ENCODE measurements around the gene TMEM229B. TPM values are rescaled to one million over a fixed set of nuclear protein-coding genes. Genes with fewer than 3 reads are reported as not detected.

Gene TMEM229B
- total and polyA plus RNA-seq, 3 experiments from 2014 or later = 3.2 to 34.4 (median 4.4) TPM

DNA sequence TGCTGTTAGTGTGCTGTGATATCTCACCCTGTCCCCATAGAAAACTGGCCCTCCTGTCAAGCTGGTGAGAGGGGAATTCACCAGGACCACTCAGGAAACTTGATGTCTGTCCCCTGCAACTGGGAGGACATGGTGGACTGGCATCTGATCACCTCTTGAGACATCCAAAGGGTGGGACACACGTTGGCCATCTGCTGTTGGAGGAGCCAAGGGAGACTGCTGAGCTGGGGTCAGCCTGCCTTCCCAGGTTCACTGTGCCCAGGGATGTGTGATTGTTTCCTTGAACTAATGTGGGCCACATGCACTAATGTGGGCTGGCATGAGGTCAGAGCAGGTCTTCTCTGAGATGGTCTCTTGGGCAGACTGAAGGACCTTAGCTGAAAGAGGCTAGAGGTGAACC lies 16.7 kb upstream of the TMEM229B start:
- H3K4me3 ChIP-seq (ENCODE audit: low read length) = no peak overlapping the region
- no peak overlapping the region for H3K27ac ChIP-seq (ENCODE audit: low read depth, low read length)
- Mint-ChIP-seq H3K36me3 (peaks cover 3 to 12% (median 4%) of the 10 kb centered on the region in 3 donors), H3K9me3 (no peaks in the 10 kb centered on the region), H3K4me3 (no peak overlapping the region), H3K27me3 (no peaks in the 10 kb centered on the region), H3K4me1 (peaks cover 0 to 6% (median 0%) of the 10 kb centered on the region in 3 donors), H3K27ac (peak overlapping the region in 1 of 8 donors; percentile 9)
- CTCF ChIA-PET = no interaction called here
- no peak for DNase-seq
- POLR2A ChIA-PET = no interaction called here
- no peaks in the 10 kb centered on the region for H3K9me3 ChIP-seq (ENCODE audit: low read length)
- no peaks in the 10 kb centered on the region for H3K4me1 ChIP-seq (ENCODE audit: insufficient read depth, low read length)
- no peaks in the 10 kb centered on the region for H3K27me3 ChIP-seq (ENCODE audit: insufficient read depth, low read length, poor library complexity, severe bottlenecking)
- no peaks in the 10 kb centered on the region for H3K36me3 ChIP-seq (ENCODE audit: insufficient read depth, low read length)

DNA sequence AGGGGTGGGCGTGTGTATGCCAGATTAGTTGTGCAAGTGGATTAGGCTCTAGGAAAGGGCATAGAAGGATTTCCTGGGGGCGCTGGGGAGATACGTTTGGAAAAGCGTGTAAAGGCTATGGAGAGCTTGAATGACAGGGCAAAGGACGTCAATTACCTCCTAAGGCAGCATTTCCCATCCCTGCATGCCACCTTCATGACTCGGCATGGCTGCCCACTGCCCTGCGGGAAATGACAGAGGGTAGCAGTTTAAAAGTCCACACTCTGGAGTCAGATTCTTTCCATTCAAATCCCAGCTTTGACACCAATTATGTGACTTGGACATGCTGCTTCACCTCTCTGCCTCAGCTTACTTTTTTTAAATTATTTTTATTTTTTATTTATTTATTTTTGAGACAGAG lies 14.8 kb upstream of the TMEM229B start:
- Mint-ChIP-seq H3K36me3 (peaks cover 2 to 12% (median 3%) of the 10 kb centered on the region in 3 donors), H3K4me3 (no peak overlapping the region), H3K9me3 (no peaks in the 10 kb centered on the region), H3K27me3 (no peaks in the 10 kb centered on the region), H3K4me1 (peaks cover 0 to under 1% (median 0%) of the 10 kb centered on the region in 3 donors), H3K27ac (no peak overlapping the region)
- no peaks in the 10 kb centered on the region for H3K9me3 ChIP-seq (ENCODE audit: low read length)
- no peaks in the 10 kb centered on the region for H3K27me3 ChIP-seq (ENCODE audit: insufficient read depth, low read length, poor library complexity, severe bottlenecking)
- no peak for DNase-seq
- no peaks in the 10 kb centered on the region for H3K36me3 ChIP-seq (ENCODE audit: insufficient read depth, low read length)
- CTCF ChIA-PET = interaction anchor here (1.3 kb wide), 2 partner anchors 11 to 76 kb away, joined by 3 read pairs; no protein-coding TSS in a partner anchor
- H3K4me3 ChIP-seq (ENCODE audit: low read length) = no peak overlapping the region
- POLR2A ChIA-PET = no interaction called here
- no peak overlapping the region for H3K27ac ChIP-seq (ENCODE audit: low read depth, low read length)
- H3K4me1 ChIP-seq (ENCODE audit: insufficient read depth, low read length) = no peaks in the 10 kb centered on the region

DNA sequence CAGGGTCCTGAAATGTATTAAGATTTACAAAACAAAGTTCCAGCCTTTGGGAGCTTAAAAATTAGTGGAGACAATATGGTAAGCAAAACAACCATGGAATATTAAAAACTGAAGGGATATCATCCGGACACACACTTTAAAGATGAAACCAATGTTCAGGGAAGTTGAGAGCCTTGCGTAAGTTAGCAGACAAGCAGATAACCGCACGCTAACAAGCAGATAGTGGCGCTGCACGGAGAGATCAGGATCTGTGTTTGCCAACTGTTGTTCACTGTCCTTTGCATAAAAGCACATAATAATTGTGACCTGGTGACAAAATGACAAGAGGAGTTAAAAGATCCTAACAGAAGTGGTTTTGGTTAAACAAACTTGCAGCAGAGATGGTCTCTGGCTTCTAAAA lies 14.3 kb upstream of the TMEM229B start:
- H3K36me3 ChIP-seq (ENCODE audit: insufficient read depth, low read length) = no peaks in the 10 kb centered on the region
- H3K36me3 Mint-ChIP-seq = peaks cover 0 to 12% (median 3%) of the 10 kb centered on the region in 3 donors
- H3K27me3 ChIP-seq (ENCODE audit: insufficient read depth, low read length, poor library complexity, severe bottlenecking) = no peaks in the 10 kb centered on the region
- H3K27ac Mint-ChIP-seq = no peak overlapping the region
- ChIA-PET CTCF (interaction anchor here (1.3 kb wide), 2 partner anchors 11 to 76 kb away, joined by 3 read pairs; no protein-coding TSS in a partner anchor), POLR2A (no interaction called here)
- DNase-seq = no peak
- H3K4me1 ChIP-seq (ENCODE audit: insufficient read depth, low read length) = no peaks in the 10 kb centered on the region
- H3K4me3 ChIP-seq (ENCODE audit: low read length) = no peak overlapping the region
- H3K4me3 Mint-ChIP-seq = no peak overlapping the region
- no peaks in the 10 kb centered on the region for H3K9me3 ChIP-seq (ENCODE audit: low read length)
- no peak overlapping the region for H3K27ac ChIP-seq (ENCODE audit: low read depth, low read length)
- H3K4me1 Mint-ChIP-seq = peaks cover 0 to 5% (median 4%) of the 10 kb centered on the region in 3 donors
- H3K27me3 Mint-ChIP-seq = no peaks in the 10 kb centered on the region
- H3K9me3 Mint-ChIP-seq = no peaks in the 10 kb centered on the region

DNA sequence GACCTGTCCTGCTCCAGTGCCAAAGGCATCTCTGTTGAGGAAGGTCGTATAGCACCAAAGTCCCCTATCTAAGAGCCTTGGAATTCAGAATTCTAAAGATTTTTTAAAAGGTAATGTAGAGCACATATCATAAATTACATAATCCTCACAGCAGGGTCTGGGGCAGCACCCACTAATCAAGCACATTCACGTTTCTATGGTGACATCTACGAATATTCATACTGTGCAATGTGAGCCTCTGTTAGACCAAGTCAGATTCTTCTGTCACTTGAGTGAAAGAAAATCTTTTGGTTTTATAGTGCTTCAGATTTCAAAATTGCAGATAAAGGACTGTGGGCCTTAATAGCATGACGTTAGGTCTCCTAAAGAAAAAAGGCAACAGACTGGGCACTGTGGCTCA lies 13.1 kb upstream of the TMEM229B start:
- Histone ChIP-seq H3K27me3 (ENCODE audit: insufficient read depth, low read length, poor library complexity, severe bottlenecking) (no peaks in the 10 kb centered on the region), H3K4me1 (ENCODE audit: insufficient read depth, low read length) (no peaks in the 10 kb centered on the region), H3K27ac (ENCODE audit: low read depth, low read length) (no peak overlapping the region), H3K4me3 (ENCODE audit: low read length) (no peak overlapping the region), H3K36me3 (ENCODE audit: insufficient read depth, low read length) (no peaks in the 10 kb centered on the region), H3K9me3 (ENCODE audit: low read length) (no peaks in the 10 kb centered on the region)
- ChIA-PET CTCF (no interaction called here), POLR2A (no interaction called here)
- H3K27me3 Mint-ChIP-seq = no peaks in the 10 kb centered on the region
- H3K4me1 Mint-ChIP-seq = peaks cover 0 to 12% (median 8%) of the 10 kb centered on the region in 3 donors
- no peak overlapping the region for H3K4me3 Mint-ChIP-seq
- no peak for DNase-seq
- peaks cover 0 to 12% (median 3%) of the 10 kb centered on the region in 3 donors for H3K36me3 Mint-ChIP-seq
- H3K27ac Mint-ChIP-seq = no peak overlapping the region
- no peaks in the 10 kb centered on the region for H3K9me3 Mint-ChIP-seq

DNA sequence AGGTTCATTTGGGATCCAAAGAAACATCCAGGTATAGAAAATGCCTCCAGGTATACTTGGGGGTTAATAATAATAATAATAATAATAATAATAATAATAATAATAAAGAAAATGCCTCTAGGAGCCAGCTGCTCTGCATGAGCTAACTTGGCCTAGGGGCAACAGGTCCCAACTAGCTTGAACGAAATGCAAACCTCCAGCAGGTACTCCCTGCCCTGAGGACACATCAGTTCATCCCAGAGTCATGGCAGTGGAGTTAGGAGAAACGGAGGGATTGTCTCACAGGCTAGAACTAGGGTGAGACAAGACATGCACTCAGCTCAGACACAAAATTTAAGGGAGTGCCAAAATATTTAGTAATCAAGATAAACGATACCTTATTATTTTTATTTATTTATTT lies 12.5 kb upstream of the TMEM229B start:
- CTCF ChIA-PET = interaction anchor here (2.3 kb wide), 1 partner anchor 12 kb away, joined by 8 read pairs; no protein-coding TSS in a partner anchor
- H3K9me3 Mint-ChIP-seq = no peaks in the 10 kb centered on the region
- POLR2A ChIA-PET = no interaction called here

DNA sequence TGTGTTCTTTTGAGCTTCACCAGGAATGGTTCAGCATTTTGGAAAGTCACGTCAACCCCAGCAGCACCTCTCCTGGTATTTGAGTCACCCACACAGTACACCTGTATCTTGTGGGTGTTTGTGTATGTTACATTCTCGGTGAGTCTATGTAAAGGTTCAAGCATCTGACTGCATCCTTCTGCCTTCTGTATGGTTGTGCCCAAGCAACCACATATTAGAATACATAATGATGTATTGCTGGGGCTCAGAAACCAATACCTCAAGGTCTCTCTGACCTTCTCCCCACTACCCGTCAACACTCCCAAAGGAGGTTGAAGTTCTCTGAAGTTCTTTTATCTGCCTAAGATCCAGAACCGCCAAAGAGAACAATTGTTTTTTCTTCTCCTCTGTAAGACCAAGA lies 9.2 kb upstream of the TMEM229B start:
- POLR2A ChIA-PET = no interaction called here
- no peak overlapping the region for H3K4me3 Mint-ChIP-seq

More for the DNA sequence above, 12.5 kb upstream of the TMEM229B start:
- Histone ChIP-seq H3K36me3 (ENCODE audit: insufficient read depth, low read length) (no peaks in the 10 kb centered on the region), H3K9me3 (ENCODE audit: low read length) (no peaks in the 10 kb centered on the region), H3K27me3 (ENCODE audit: insufficient read depth, low read length, poor library complexity, severe bottlenecking) (no peaks in the 10 kb centered on the region), H3K27ac (ENCODE audit: low read depth, low read length) (no peak overlapping the region), H3K4me3 (ENCODE audit: low read length) (no peak overlapping the region), H3K4me1 (ENCODE audit: insufficient read depth, low read length) (no peaks in the 10 kb centered on the region)
- Mint-ChIP-seq H3K27me3 (no peaks in the 10 kb centered on the region), H3K4me3 (no peak overlapping the region), H3K27ac (no peak overlapping the region), H3K4me1 (peaks cover 0 to 12% (median 8%) of the 10 kb centered on the region in 3 donors), H3K36me3 (peaks cover 0 to 10% (median 3%) of the 10 kb centered on the region in 3 donors)
- no peak for DNase-seq

DNA sequence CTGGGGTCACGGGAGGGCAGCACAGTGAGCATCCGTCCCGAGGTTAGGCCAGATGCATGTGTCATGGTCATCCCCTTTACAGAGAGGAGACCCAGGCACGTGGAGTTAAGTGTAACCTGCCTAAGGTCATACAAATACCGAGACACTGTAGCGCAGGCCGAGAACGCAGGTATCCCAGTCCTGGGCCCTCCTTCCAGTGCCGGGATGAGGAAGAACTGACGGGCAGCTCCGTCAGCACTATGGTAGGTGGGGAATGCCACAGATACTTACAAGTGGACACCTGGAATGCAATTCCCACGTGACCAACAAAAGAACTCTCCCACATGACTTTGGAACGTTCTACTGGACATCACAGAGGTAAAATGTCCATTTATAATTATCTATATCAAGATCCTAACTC lies 8.7 kb upstream of the TMEM229B start:
- Histone ChIP-seq H3K27ac (ENCODE audit: low read depth, low read length) (no peak overlapping the region), H3K27me3 (ENCODE audit: insufficient read depth, low read length, poor library complexity, severe bottlenecking) (no peaks in the 10 kb centered on the region), H3K9me3 (ENCODE audit: low read length) (no peaks in the 10 kb centered on the region), H3K4me1 (ENCODE audit: insufficient read depth, low read length) (no peaks in the 10 kb centered on the region), H3K4me3 (ENCODE audit: low read length) (no peak overlapping the region), H3K36me3 (ENCODE audit: insufficient read depth, low read length) (no peaks in the 10 kb centered on the region)
- no peak overlapping the region for H3K4me3 Mint-ChIP-seq
- no peaks in the 10 kb centered on the region for H3K27me3 Mint-ChIP-seq
- H3K9me3 Mint-ChIP-seq = peaks cover 6 to 12% (median 10%) of the 10 kb centered on the region in 5 donors
- POLR2A ChIA-PET = no interaction called here
- CTCF ChIA-PET = no interaction called here
- DNase-seq = no peak
- H3K36me3 Mint-ChIP-seq = peaks cover 0 to 16% (median 2%) of the 10 kb centered on the region in 3 donors
- H3K4me1 Mint-ChIP-seq = peaks cover 0 to 12% (median 8%) of the 10 kb centered on the region in 3 donors
- H3K27ac Mint-ChIP-seq = no peak overlapping the region

More for the DNA sequence above, 9.2 kb upstream of the TMEM229B start:
- Mint-ChIP-seq H3K27ac (peak overlapping the region in 2 of 8 donors; percentile 1 to 33), H3K36me3 (peaks cover under 1 to 13% (median 2%) of the 10 kb centered on the region in 3 donors), H3K4me1 (peaks cover 0 to 12% (median 8%) of the 10 kb centered on the region in 3 donors), H3K9me3 (peaks cover 3 to 10% (median 7%) of the 10 kb centered on the region in 5 donors), H3K27me3 (no peaks in the 10 kb centered on the region)
- no peaks in the 10 kb centered on the region for H3K9me3 ChIP-seq (ENCODE audit: low read length)
- H3K27ac ChIP-seq (ENCODE audit: low read depth, low read length) = no peak overlapping the region
- H3K4me3 ChIP-seq (ENCODE audit: low read length) = no peak overlapping the region
- H3K36me3 ChIP-seq (ENCODE audit: insufficient read depth, low read length) = no peaks in the 10 kb centered on the region
- no peaks in the 10 kb centered on the region for H3K27me3 ChIP-seq (ENCODE audit: insufficient read depth, low read length, poor library complexity, severe bottlenecking)
- no peaks in the 10 kb centered on the region for H3K4me1 ChIP-seq (ENCODE audit: insufficient read depth, low read length)
- no peak for DNase-seq
- CTCF ChIA-PET = no interaction called here

DNA sequence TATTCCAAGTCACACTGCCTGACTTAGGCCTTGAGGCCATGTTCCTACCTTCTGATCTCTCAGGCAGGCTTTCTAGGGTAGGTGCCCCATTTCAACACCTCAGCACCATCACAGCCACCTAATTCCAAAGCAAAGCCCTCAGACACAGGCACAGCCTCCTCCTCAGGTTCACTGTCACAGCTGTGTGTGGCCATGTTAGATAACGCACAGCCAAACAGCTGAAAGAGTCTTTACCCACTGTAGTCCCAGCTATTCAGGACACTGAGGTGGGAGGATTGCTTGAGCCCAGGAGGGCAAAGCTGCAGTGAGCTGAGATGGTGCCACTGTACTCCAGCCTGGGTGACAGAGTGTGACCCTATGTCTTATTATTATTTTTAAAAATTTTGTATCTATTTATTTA lies 7.3 kb upstream of the TMEM229B start:
- POLR2A ChIA-PET = no interaction called here
- no peak overlapping the region for H3K4me3 Mint-ChIP-seq
- peaks cover under 1 to 18% (median 13%) of the 10 kb centered on the region in 3 donors for H3K4me1 Mint-ChIP-seq
- H3K36me3 Mint-ChIP-seq = peaks cover 0 to 16% (median 2%) of the 10 kb centered on the region in 3 donors
- H3K27ac Mint-ChIP-seq = no peak overlapping the region
- Histone ChIP-seq H3K4me1 (ENCODE audit: insufficient read depth, low read length) (no peaks in the 10 kb centered on the region), H3K36me3 (ENCODE audit: insufficient read depth, low read length) (no peaks in the 10 kb centered on the region), H3K27me3 (ENCODE audit: insufficient read depth, low read length, poor library complexity, severe bottlenecking) (no peaks in the 10 kb centered on the region), H3K4me3 (ENCODE audit: low read length) (no peak overlapping the region), H3K9me3 (ENCODE audit: low read length) (no peaks in the 10 kb centered on the region), H3K27ac (ENCODE audit: low read depth, low read length) (no peak overlapping the region)
- CTCF ChIA-PET = no interaction called here
- no peak for DNase-seq
- H3K9me3 Mint-ChIP-seq = peaks cover 6 to 12% (median 10%) of the 10 kb centered on the region in 5 donors
- H3K27me3 Mint-ChIP-seq = no peaks in the 10 kb centered on the region

Measured in CD8-positive, alpha-beta memory T cell (primary cell).